Astrocyte of the spinal cord (primary cell): ENCODE measurements around the gene NADK2.

ENCODE experiments used
- DNase-seq: peaks from one replicate; pipeline ENCODE4 v3.0.0; 2011; ENCODE audit warnings: low read depth, low spot score
- H3K4me3 ChIP-seq: 2 replicates; pipeline ENCODE4 v1.5.1; 2011; ENCODE audit warnings: low read depth, mild to moderate bottlenecking, low read length, moderate library complexity
- CTCF ChIP-seq: IDR thresholded peaks from 2 replicates; pipeline ENCODE4 v1.5.1; 2012; ENCODE audit warnings: low read depth, mild to moderate bottlenecking, low read length, inconsistent platforms
- in situ Hi-C: cut with HindIII; loops from 2 replicates; pipeline ENCODE4 v1.10.0; 2017; ENCODE audit warnings: low sequenced_read_pairs

NADK2 gene

GRCh38 chr5:36177715-36178523 lies 63.8 kb downstream of the NADK2 start:
- H3K4me3 ChIP-seq, result no peak overlapping the region
- in situ Hi-C loops, result no loop called here
- peak; percentile 45 for TF ChIP-seq CTCF
- peak; percentile 67 for DNase-seq

DNA sequence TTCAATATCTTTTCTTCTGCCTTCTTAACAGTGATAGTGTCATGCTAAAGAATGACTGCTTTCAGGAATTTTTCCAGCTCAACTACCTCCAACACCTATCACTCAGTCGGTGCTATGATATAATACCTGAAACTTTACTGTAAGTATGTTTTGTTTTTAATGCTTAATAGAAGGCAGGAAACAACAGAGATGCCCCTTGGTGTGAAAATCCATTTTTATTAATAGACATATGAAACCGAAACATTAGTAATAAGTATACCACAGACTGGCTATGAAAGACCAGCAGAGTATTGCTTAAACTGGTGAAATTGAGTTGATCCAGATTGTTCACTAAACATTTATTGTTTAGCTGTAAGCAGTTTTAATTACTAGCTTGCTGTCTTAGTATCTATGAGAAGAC lies 64.6 kb downstream of the NADK2 start:
- in situ Hi-C loops, result no loop called here
- no peak for TF ChIP-seq CTCF
- no peak for DNase-seq
- no peak overlapping the region for H3K4me3 ChIP-seq

- TF ChIP-seq CTCF, result no peak
- in situ Hi-C loops, result no loop called here
Observed at GRCh38 chr5:36175043-36175442, 66.7 kb downstream of the NADK2 start.

DNA sequence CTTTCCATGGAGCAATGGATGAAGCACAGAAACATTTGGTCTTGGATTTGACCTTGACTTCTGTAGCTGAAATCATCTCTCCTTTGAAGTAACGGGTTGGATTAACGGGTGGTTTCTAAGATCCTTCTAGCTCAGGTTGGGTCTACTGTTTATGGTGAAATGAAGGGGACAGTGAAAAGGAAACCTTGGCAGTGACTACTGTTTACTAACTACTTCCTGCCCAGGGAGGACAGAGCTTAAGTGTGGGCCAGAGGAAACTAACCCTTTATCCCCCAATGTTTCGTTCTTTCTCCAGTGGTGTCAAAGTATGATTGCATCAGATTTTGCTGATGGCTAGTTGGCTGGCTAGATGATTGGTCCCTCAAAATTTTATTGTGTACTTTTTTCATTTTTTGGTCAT lies 67.6 kb downstream of the NADK2 start:
- no peak for DNase-seq
- no peak overlapping the region for H3K4me3 ChIP-seq
- in situ Hi-C loops, result no loop called here
- TF ChIP-seq CTCF, result no peak

More at GRCh38 chr5:36175043-36175442, 66.7 kb downstream of the NADK2 start:
- H3K4me3 ChIP-seq, result no peak overlapping the region
- DNase-seq, result no peak

GRCh38 chr5:36173426-36173825 lies 68.3 kb downstream of the NADK2 start:
- no peak for TF ChIP-seq CTCF
- no peak overlapping the region for H3K4me3 ChIP-seq
- DNase-seq, result no peak
- in situ Hi-C loops, result no loop called here

GRCh38 chr5:36172599-36172998 lies 69.1 kb downstream of the NADK2 start:
- in situ Hi-C loops, result no loop called here
- H3K4me3 ChIP-seq, result no peak overlapping the region
- no peak for TF ChIP-seq CTCF
- no peak for DNase-seq
